Right lung (tissue), 5 donors: ENCODE results near the gene RAD51B. TPM values are rescaled to one million over a fixed set of nuclear protein-coding genes. Genes with fewer than 3 reads are reported as not detected.
"Not testable (repeated sequence)": the region's sequence is repeated elsewhere in the genome, so short reads cannot be mapped to it uniquely, and the experiment has no call there.

ENCODE experiments used
- DNase-seq, 2 donors: peaks; one replicate each; pipeline ENCODE4 v3.0.0-alpha.2; 2013
- polyA plus RNA-seq, 5 donors: library from polyadenylated mRNA; unstranded; fragments of 120-200 nt; gene quantifications; one replicate each; pipeline versions ENCODE4 v1.2.1 to v1.2.3, GENCODE V29; 2013; ENCODE audit warnings: inconsistent platforms in 1 of 5, low replicate concordance in 1 of 5; ENCODE audit not compliant: insufficient read length in 5 of 5, insufficient read depth in 1 of 5

RAD51B gene
- polyA plus RNA-seq, 5 donors: 8.1 to 15.5 (median 11.8) TPM

- DNase-seq: not testable (repeated sequence)
These were observed 944.3 kb downstream of the RAD51B start for GRCh38 chr14:68763843-68764242.

GRCh38 chr14:68766299-68767247, 947.0 kb downstream of the RAD51B start:
- no peak for DNase-seq

GRCh38 chr14:68767248-68767645, 947.7 kb downstream of the RAD51B start:
- no peak for DNase-seq

GRCh38 chr14:68768316-68768715, 948.7 kb downstream of the RAD51B start:
- DNase-seq: no peak

GRCh38 chr14:68770051-68770450, 950.5 kb downstream of the RAD51B start:
- no peak for DNase-seq

- no peak for DNase-seq
These were observed 951.1 kb downstream of the RAD51B start for GRCh38 chr14:68770553-68771286.

GRCh38 chr14:68771631-68772030, 952.1 kb downstream of the RAD51B start:
- no peak for DNase-seq

- DNase-seq: no peak
These were observed 953.3 kb downstream of the RAD51B start for GRCh38 chr14:68772761-68773381.

GRCh38 chr14:68774771-68775613, 955.4 kb downstream of the RAD51B start:
- DNase-seq: no peak

GRCh38 chr14:68775614-68776126, 956.1 kb downstream of the RAD51B start:
- no peak for DNase-seq

- no peak for DNase-seq
These were observed 958.1 kb downstream of the RAD51B start for GRCh38 chr14:68777644-68778043.

Other genes starting within 250 kb of the RAD51B start
- 10 to 100 TPM; 24.1 to 25.4 (median 24.8) TPM for gene PIGH, start 219.5 kb upstream of the RAD51B start, polyA plus RNA-seq
- 1 to 10 TPM; 1.7 to 3.4 (median 2.1) TPM for gene ARG2, start 199.9 kb upstream of the RAD51B start, polyA plus RNA-seq
- gene VTI1B, start 145.1 kb upstream of the RAD51B start, polyA plus RNA-seq: 10 to 100 TPM; 78.8 to 93.4 (median 85.8) TPM
- gene RDH11, start 124.0 kb upstream of the RAD51B start, polyA plus RNA-seq: 10 to 100 TPM; 59.2 to 70.9 (median 66.4) TPM
- under 1 TPM; 0.19 to 0.77 (median 0.37) TPM for gene RDH12, start 117.9 kb upstream of the RAD51B start, polyA plus RNA-seq
- gene ZFYVE26, start 3.2 kb upstream of the RAD51B start, polyA plus RNA-seq: 10 to 100 TPM; 11.0 to 19.3 (median 16.4) TPM